Gastrocnemius medialis (tissue), 4 donors: ENCODE results near the gene ZNF783. TPM values are rescaled to one million over a fixed set of nuclear protein-coding genes. Genes with fewer than 3 reads are reported as not detected.
"Not testable (repeated sequence)": the region's sequence is repeated elsewhere in the genome, so short reads cannot be mapped to it uniquely, and the experiment has no call there.

ENCODE experiments used
- ATAC-seq, 2 donors: fragments of 150-250 bp; one replicate each; pipeline ENCODE4 v1.9.1; 2016
- DNase-seq, 2 donors: peaks; one replicate each; pipeline ENCODE4 v3.0.0-alpha.2; 2019
- H3K27ac ChIP-seq, 4 donors: fragments of 200-600 bp; sonication (generic); 1 replicate in 1 of 4; 2 replicates in 3 of 4; pipeline ENCODE4 v1.5.1; 2016 to 2018; ENCODE audit warnings: mild to moderate bottlenecking in 2 of 4, moderate library complexity in 1 of 4
- H3K27me3 ChIP-seq, 3 donors: fragments of 200-600 bp; sonication (generic) in 2 of 3; 1 replicate in 1 of 3; 2 replicates in 2 of 3; pipeline versions ENCODE4 v1.5.1 to v1.6.0; 2016 to 2019; ENCODE audit warnings: mild to moderate bottlenecking in 1 of 3, moderate library complexity in 1 of 3
- H3K36me3 ChIP-seq, 2 donors: fragments of 200-600 bp; sonication (generic) in 1 of 2; one replicate each; pipeline ENCODE4 v1.5.1; 2017 to 2018
- H3K4me1 ChIP-seq, 2 donors: fragments of 200-600 bp; sonication (generic) in 1 of 2; one replicate each; pipeline ENCODE4 v1.5.1; 2016 to 2017; ENCODE audit warnings: mild to moderate bottlenecking in 2 of 2
- H3K4me3 ChIP-seq, 4 donors: fragments of 200-600 bp; sonication (generic) in 3 of 4; 1 replicate in 1 of 4; 2 replicates in 3 of 4; pipeline ENCODE4 v1.5.1; 2016 to 2019; ENCODE audit warnings: mild to moderate bottlenecking in 2 of 4
- H3K9me3 ChIP-seq, 3 donors: fragments of 200-600 bp; sonication (generic) in 2 of 3; 1 replicate in 1 of 3; 2 replicates in 2 of 3; pipeline ENCODE4 v1.5.1; 2016 to 2019
- CTCF ChIP-seq, 5 experiments: fragments of 450-650 bp in 3 of 5; fragments of 200-600 bp in 2 of 5; sonication (generic) in 2 of 5; IDR thresholded peaks in 4 of 5; conservative IDR thresholded peaks in 1 of 5; 1 replicate in 4 of 5; 2 replicates in 1 of 5; pipeline ENCODE4 v1.5.1; 2016 to 2019; ENCODE audit warnings: antibody characterized with exemption in 5 of 5, mild to moderate bottlenecking in 3 of 5, moderate library complexity in 3 of 5
- POLR2A ChIP-seq, 2 donors: fragments of 450-650 bp; IDR thresholded peaks; one replicate each; pipeline ENCODE4 v1.6.1; 2017; ENCODE audit warnings: antibody characterized with exemption in 2 of 2, mild to moderate bottlenecking in 2 of 2, moderate library complexity in 2 of 2
- in situ Hi-C, 4 donors: fragments of 200-750 bp; cut with MboI; loops; one replicate each; pipeline versions ENCODE4 v1.15.0 to v1.8.0; 2017; ENCODE audit warnings: low sequenced_read_pairs in 4 of 4
- intact Hi-C: fragments of 100-400 bp; cut with DNase I; formaldehyde crosslinking; loops from one replicate; pipeline ENCODE4 v1.15.1; 2023; ENCODE audit warnings: low total_unique reads
- total RNA-seq, 4 donors: library from RNA; depleted of rRNA; stranded (reverse); fragments of >200 nt; gene quantifications; one replicate each; pipeline versions ENCODE4 v1.1.0 to v1.2.3, GENCODE V29; 2016

ZNF783 gene
- total RNA-seq, 4 donors from 2014 or later: 3.4 to 7.1 (median 5.5) TPM

DNA sequence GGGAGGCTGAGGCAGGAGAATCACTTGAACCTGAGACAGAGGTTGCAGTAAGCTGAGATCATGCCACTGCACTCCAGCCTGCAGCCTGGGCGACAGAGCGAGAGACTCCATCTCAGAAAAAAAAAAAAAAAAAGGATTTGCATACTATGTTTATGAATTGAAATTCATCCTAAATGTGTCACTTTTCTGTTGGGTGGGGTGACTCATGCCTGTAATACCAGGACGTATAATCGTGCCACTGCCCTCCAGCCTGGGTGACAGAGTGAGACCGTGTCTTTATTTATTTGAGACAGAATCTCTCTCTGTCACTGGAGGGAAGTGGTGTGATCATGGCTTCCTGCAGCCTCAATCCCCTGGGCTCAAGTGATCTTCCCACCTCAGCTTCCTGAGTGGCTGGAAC, 16.8 kb upstream of the ZNF783 start:
- no peak for DNase-seq
- Histone ChIP-seq H3K4me1 (peaks cover 17 to 27% of the 10 kb centered on the region in 2 donors), H3K9me3 (no peaks in the 10 kb centered on the region), H3K27me3 (no peaks in the 10 kb centered on the region), H3K4me3 (no peak overlapping the region), H3K27ac (peak overlapping the region in 1 of 4 donors; percentile 80), H3K36me3 (peaks cover 0 to 2% of the 10 kb centered on the region in 2 donors)
- intact Hi-C loops: no loop called here
- peak in 1 of 2 donors; percentile 45 for ATAC-seq
- in situ Hi-C loops: no loop called here
- no peak for TF ChIP-seq CTCF (IDR thresholded peaks at IDR 0.05 in 4 of 5, conservative IDR thresholded peaks at IDR 0.05 in 1 of 5)
- TF ChIP-seq POLR2A (IDR thresholded peaks at IDR 0.05): no peak

DNA sequence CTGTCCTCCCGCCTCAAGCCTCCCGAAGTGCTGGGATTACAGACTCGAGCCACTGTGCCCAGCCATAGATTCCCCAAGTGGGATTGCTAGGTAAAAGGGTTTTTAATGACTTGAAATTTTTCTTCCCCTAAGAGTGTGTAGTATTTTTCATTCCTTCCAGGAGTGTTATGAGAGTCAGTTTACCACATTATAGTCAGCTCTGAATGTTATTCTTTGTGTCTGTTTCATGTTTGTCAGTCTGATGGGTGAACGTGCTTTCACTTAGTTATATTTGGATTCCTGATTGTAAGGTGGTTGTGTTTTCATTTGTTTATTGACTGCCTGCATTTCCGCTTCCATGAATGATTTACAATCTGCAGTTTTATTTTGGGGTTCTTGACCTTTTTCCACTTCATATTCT, 16.3 kb upstream of the ZNF783 start:
- no peaks in the 10 kb centered on the region for H3K27me3 ChIP-seq
- H3K27ac ChIP-seq: peak overlapping the region in 1 of 4 donors; percentile 80
- no peak overlapping the region for H3K4me3 ChIP-seq
- no peak for DNase-seq
- peaks cover 0 to 7% of the 10 kb centered on the region in 2 donors for H3K36me3 ChIP-seq
- intact Hi-C loops (no loop called here), in situ Hi-C loops (no loop called here)
- H3K9me3 ChIP-seq: no peaks in the 10 kb centered on the region
- no peak for ATAC-seq
- H3K4me1 ChIP-seq: peaks cover 12 to 22% of the 10 kb centered on the region in 2 donors
- TF ChIP-seq CTCF (IDR thresholded peaks at IDR 0.05 in 4 of 5, conservative IDR thresholded peaks at IDR 0.05 in 1 of 5): no peak
- TF ChIP-seq POLR2A (IDR thresholded peaks at IDR 0.05): no peak

DNA sequence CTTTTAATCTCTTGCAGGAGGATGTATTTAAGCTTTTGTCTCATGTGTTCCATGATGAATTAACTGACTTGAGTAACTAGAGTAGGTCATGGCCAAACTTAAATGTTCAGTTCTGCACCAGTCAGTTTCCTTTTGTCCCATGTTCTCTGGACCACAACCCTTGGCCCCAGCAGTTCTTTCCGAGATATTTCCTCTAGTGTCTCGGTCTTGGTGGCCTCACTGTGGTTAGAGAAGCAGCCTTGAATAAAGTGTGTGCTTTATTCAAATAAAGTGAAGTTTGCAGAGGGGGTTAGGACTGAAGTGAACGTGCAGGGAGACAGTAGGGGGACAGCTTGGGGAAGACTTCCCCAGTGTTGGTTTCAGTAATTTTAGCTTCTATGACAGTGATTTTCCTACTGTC, 13.2 kb upstream of the ZNF783 start:
- intact Hi-C loops: no loop called here
- ATAC-seq (no peak), DNase-seq (no peak)
- Histone ChIP-seq H3K4me1 (peaks cover 7 to 35% of the 10 kb centered on the region in 2 donors), H3K9me3 (no peaks in the 10 kb centered on the region), H3K36me3 (peaks cover 0 to 37% of the 10 kb centered on the region in 2 donors), H3K4me3 (no peak overlapping the region), H3K27ac (no peak overlapping the region), H3K27me3 (no peaks in the 10 kb centered on the region)
- TF ChIP-seq POLR2A (IDR thresholded peaks at IDR 0.05) (no peak), CTCF (IDR thresholded peaks at IDR 0.05 in 4 of 5, conservative IDR thresholded peaks at IDR 0.05 in 1 of 5) (no peak)
- in situ Hi-C loops: no loop called here

GRCh38 chr7:149250151-149250550, 11.8 kb upstream of the ZNF783 start:
- intact Hi-C loops, H3K4me3 ChIP-seq, DNase-seq, H3K27me3 ChIP-seq, H3K27ac ChIP-seq, H3K9me3 ChIP-seq, ATAC-seq: not testable (repeated sequence)
- peaks cover 0 to 50% of the 10 kb centered on the region in 2 donors for H3K36me3 ChIP-seq
- peaks cover 7 to 44% of the 10 kb centered on the region in 2 donors for H3K4me1 ChIP-seq
- in situ Hi-C loops: loop anchor here in 1 of 4 donors (25.0 kb wide), 1 partner anchor 237 kb away; the partner anchor contains the start of gene ZNF746

DNA sequence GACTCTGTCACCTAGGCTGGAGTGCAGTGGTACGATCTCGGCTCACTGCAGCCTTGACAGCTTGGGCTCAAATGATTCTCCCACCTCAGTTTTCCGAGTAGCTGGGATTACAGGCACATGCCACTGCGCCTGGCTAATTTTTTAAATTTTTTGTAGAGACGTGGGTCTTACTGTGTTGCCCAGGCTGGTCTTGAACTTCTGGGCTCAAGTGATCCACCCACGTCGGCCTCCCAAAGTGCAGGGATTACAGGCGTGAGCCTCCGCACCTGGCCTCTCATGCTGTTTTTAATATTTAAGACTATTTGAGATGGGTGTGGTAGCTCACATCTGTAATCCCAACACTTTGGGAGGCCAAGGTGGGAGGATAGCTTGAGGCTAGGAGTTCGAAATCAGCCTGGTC, 10.5 kb upstream of the ZNF783 start:
- DNase-seq, intact Hi-C loops: not testable (repeated sequence)
- in situ Hi-C loops: loop anchor here in 1 of 4 donors (25.0 kb wide), 1 partner anchor 236 kb away; the partner anchor contains the start of gene ZNF746

GRCh38 chr7:149252378-149252777, 9.6 kb upstream of the ZNF783 start:
- no peaks in the 10 kb centered on the region for H3K27me3 ChIP-seq

More for the DNA sequence above, 10.5 kb upstream of the ZNF783 start:
- H3K4me1 ChIP-seq: peaks cover 4 to 40% of the 10 kb centered on the region in 2 donors
- not testable (repeated sequence) for H3K9me3 ChIP-seq, H3K4me3 ChIP-seq, H3K27me3 ChIP-seq, ATAC-seq
- H3K36me3 ChIP-seq: peaks cover 0 to 56% of the 10 kb centered on the region in 2 donors
- H3K27ac ChIP-seq: peak overlapping the region in 1 of 4 donors; percentile 82

More at GRCh38 chr7:149252378-149252777, 9.6 kb upstream of the ZNF783 start:
- no peak for TF ChIP-seq POLR2A (IDR thresholded peaks at IDR 0.05)
- no peak for TF ChIP-seq CTCF (IDR thresholded peaks at IDR 0.05 in 4 of 5, conservative IDR thresholded peaks at IDR 0.05 in 1 of 5)
- Histone ChIP-seq H3K9me3 (no peaks in the 10 kb centered on the region), H3K4me3 (no peak overlapping the region), H3K36me3 (peaks cover 0 to 56% of the 10 kb centered on the region in 2 donors), H3K27ac (peak overlapping the region in 2 of 4 donors; percentile 15 to 82), H3K4me1 (peaks cover 4 to 40% of the 10 kb centered on the region in 2 donors)
- no peak for ATAC-seq
- intact Hi-C loops (no loop called here), in situ Hi-C loops (loop anchor here in 1 of 4 donors (25.0 kb wide), 1 partner anchor 235 kb away; the partner anchor contains the start of gene ZNF746)
- no peak for DNase-seq
